ENCODE data around the gene SLC24A5. TPM values are rescaled to one million over a fixed set of nuclear protein-coding genes. Genes with fewer than 3 reads are reported as not detected.

SLC24A5 gene
- total RNA-seq, 1 experiment from 2014 or later = not detected

GRCh38 chr15:48096813-48097212 is 24.0 kb upstream of the SLC24A5 start:
- no peak overlapping the region for H3K4me3 Mint-ChIP-seq (ENCODE audit: unreplicated experiment)
- Histone ChIP-seq H3K36me3 (ENCODE audit: control insufficient read depth, insufficient read depth, low read length) (no peaks in the 10 kb centered on the region), H3K27me3 (replicated peaks; ENCODE audit: control insufficient read depth, insufficient read depth, low read length) (no peaks in the 10 kb centered on the region), H3K9me3 (no peaks in the 10 kb centered on the region), H3K4me3 (ENCODE audit: low read depth, low read length) (no peak overlapping the region), H3K4me1 (no peaks in the 10 kb centered on the region)
- H3K27me3 Mint-ChIP-seq (ENCODE audit: insufficient read depth, unreplicated experiment) = peaks cover 14% of the 10 kb centered on the region
- no peaks in the 10 kb centered on the region for H3K9me3 Mint-ChIP-seq (ENCODE audit: unreplicated experiment)
- BruUV-seq (replicated peaks) = no TSS peak
- no peak overlapping the region for H3K27ac Mint-ChIP-seq (ENCODE audit: unreplicated experiment)
- intact Hi-C loops (cut with micrococcal nuclease; ENCODE audit: unreplicated experiment) = no loop called here
- no peak for TF ChIP-seq CTCF (IDR thresholded peaks at IDR 0.05; ENCODE audit: insufficient read depth in 1 of 2, low read depth in 1 of 2, low read length in 1 of 2, severe bottlenecking in 1 of 2, unreplicated experiment in 1 of 2)
- ChIA-PET CTCF (no interaction called here), POLR2A (no interaction called here)
- no peaks in the 10 kb centered on the region for H3K36me3 Mint-ChIP-seq (ENCODE audit: insufficient read depth, unreplicated experiment)
- no peaks in the 10 kb centered on the region for H3K4me1 Mint-ChIP-seq (ENCODE audit: low read depth, unreplicated experiment)
- DNase-seq = no peak

DNA sequence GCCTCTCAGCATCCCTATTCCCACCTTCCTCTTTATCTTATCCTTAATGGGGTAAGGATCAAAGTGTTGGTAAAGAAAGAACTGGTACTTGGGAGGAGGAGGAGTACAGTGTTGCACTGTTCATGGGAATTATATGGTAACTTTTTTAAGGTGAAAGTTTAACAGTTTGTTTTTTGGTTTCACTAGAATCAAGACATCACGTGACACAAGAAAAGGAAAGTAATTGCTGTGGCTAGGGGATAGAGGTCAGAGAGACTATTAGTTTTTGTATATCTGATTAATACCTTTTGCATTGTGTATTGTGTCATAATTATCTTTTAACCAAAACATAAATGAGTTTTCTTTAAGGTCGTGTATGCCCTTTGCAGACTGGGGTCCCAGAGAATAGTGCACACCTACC is 23.5 kb upstream of the SLC24A5 start:
- Histone ChIP-seq H3K36me3 (ENCODE audit: control insufficient read depth, insufficient read depth, low read length) (no peaks in the 10 kb centered on the region), H3K4me1 (no peaks in the 10 kb centered on the region), H3K9me3 (no peaks in the 10 kb centered on the region), H3K27me3 (replicated peaks; ENCODE audit: control insufficient read depth, insufficient read depth, low read length) (no peaks in the 10 kb centered on the region), H3K4me3 (ENCODE audit: low read depth, low read length) (no peak overlapping the region)
- Mint-ChIP-seq H3K36me3 (ENCODE audit: insufficient read depth, unreplicated experiment) (no peaks in the 10 kb centered on the region), H3K27me3 (ENCODE audit: insufficient read depth, unreplicated experiment) (peaks cover 14% of the 10 kb centered on the region), H3K27ac (ENCODE audit: unreplicated experiment) (no peak overlapping the region), H3K4me3 (ENCODE audit: unreplicated experiment) (no peak overlapping the region), H3K9me3 (ENCODE audit: unreplicated experiment) (no peaks in the 10 kb centered on the region), H3K4me1 (ENCODE audit: low read depth, unreplicated experiment) (no peaks in the 10 kb centered on the region)
- intact Hi-C loops (cut with micrococcal nuclease; ENCODE audit: unreplicated experiment) = no loop called here
- no peak for DNase-seq
- no peak for TF ChIP-seq CTCF (IDR thresholded peaks at IDR 0.05; ENCODE audit: insufficient read depth in 1 of 2, low read depth in 1 of 2, low read length in 1 of 2, severe bottlenecking in 1 of 2, unreplicated experiment in 1 of 2)
- no TSS peak for BruUV-seq (replicated peaks)
- ChIA-PET CTCF (no interaction called here), POLR2A (no interaction called here)

GRCh38 chr15:48101376-48101961 is 19.3 kb upstream of the SLC24A5 start:
- POLR2A ChIA-PET = no interaction called here
- CTCF ChIA-PET = no interaction called here
- intact Hi-C loops (cut with micrococcal nuclease; ENCODE audit: unreplicated experiment) = no loop called here
- TF ChIP-seq CTCF (IDR thresholded peaks at IDR 0.05; ENCODE audit: insufficient read depth in 1 of 2, low read depth in 1 of 2, low read length in 1 of 2, severe bottlenecking in 1 of 2, unreplicated experiment in 1 of 2) = no peak
- H3K4me3 Mint-ChIP-seq (ENCODE audit: unreplicated experiment) = no peak overlapping the region
- H3K36me3 Mint-ChIP-seq (ENCODE audit: insufficient read depth, unreplicated experiment) = no peaks in the 10 kb centered on the region
- no peak for DNase-seq
- no peak overlapping the region for H3K27ac Mint-ChIP-seq (ENCODE audit: unreplicated experiment)
- H3K27me3 ChIP-seq (replicated peaks; ENCODE audit: control insufficient read depth, insufficient read depth, low read length) = no peaks in the 10 kb centered on the region; the same call in 1 of the 2 replicates
- BruUV-seq (replicated peaks) = no TSS peak
- no peaks in the 10 kb centered on the region for H3K9me3 Mint-ChIP-seq (ENCODE audit: unreplicated experiment)
- H3K4me1 ChIP-seq = no peaks in the 10 kb centered on the region
- H3K4me3 ChIP-seq (ENCODE audit: low read depth, low read length) = no peak overlapping the region
- H3K36me3 ChIP-seq (ENCODE audit: control insufficient read depth, insufficient read depth, low read length) = no peaks in the 10 kb centered on the region
- H3K9me3 ChIP-seq = no peaks in the 10 kb centered on the region
- H3K4me1 Mint-ChIP-seq (ENCODE audit: low read depth, unreplicated experiment) = no peaks in the 10 kb centered on the region
- H3K27me3 Mint-ChIP-seq (ENCODE audit: insufficient read depth, unreplicated experiment) = peaks cover 9% of the 10 kb centered on the region
